GM10266 (cell line): ENCODE measurements around the gene LGSN.
A peak's percentile ranks its signal among the peaks of the same experiment; 100 is the strongest.
"Not testable (repeated sequence)": the region's sequence is repeated elsewhere in the genome, so short reads cannot be mapped to it uniquely, and the experiment has no call there.

Experiments
- DNase-seq: peaks from one replicate; pipeline ENCODE4 v3.0.0; 2012; ENCODE audit errors: extremely low spot score
- TF ChIP-seq, protein P1 (sequence below): IDR thresholded peaks from 2 replicates; pipeline ENCODE4 v1.5.1; 2012; ENCODE audit warnings: mild to moderate bottlenecking, low read depth; ENCODE audit not compliant: control insufficient read depth, insufficient read depth; ENCODE audit errors: missing control alignments

Gene LGSN, protein sequence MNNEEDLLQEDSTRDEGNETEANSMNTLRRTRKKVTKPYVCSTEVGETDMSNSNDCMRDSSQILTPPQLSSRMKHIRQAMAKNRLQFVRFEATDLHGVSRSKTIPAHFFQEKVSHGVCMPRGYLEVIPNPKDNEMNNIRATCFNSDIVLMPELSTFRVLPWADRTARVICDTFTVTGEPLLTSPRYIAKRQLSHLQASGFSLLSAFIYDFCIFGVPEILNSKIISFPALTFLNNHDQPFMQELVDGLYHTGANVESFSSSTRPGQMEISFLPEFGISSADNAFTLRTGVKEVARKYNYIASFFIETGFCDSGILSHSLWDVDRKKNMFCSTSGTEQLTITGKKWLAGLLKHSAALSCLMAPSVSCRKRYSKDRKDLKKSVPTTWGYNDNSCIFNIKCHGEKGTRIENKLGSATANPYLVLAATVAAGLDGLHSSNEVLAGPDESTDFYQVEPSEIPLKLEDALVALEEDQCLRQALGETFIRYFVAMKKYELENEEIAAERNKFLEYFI

DNA sequence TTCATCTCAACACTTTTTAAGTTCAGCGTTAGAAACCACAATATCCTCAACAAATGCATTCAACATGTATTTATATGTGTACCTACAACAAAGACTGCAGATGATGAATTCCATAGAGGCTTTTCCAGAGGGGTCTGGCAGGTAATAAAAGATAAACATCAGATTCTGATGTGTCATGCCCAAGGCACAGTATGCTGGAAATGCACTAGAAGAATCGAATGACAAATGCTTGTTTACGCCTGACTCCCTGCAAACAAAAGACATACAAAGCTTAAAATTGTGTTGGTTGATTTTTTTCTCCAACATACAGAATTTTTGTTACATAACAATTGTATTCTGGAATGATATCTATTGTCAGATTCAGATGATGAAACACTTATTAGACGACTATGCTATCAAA is at the start of gene LGSN:
LGSN (minus strand) TSS at position 45 of the 400 bp plus-strand sequence; CDS start at position 5, 40 bp downstream.
- no peak for DNase-seq
- TF ChIP-seq, protein P1, sequence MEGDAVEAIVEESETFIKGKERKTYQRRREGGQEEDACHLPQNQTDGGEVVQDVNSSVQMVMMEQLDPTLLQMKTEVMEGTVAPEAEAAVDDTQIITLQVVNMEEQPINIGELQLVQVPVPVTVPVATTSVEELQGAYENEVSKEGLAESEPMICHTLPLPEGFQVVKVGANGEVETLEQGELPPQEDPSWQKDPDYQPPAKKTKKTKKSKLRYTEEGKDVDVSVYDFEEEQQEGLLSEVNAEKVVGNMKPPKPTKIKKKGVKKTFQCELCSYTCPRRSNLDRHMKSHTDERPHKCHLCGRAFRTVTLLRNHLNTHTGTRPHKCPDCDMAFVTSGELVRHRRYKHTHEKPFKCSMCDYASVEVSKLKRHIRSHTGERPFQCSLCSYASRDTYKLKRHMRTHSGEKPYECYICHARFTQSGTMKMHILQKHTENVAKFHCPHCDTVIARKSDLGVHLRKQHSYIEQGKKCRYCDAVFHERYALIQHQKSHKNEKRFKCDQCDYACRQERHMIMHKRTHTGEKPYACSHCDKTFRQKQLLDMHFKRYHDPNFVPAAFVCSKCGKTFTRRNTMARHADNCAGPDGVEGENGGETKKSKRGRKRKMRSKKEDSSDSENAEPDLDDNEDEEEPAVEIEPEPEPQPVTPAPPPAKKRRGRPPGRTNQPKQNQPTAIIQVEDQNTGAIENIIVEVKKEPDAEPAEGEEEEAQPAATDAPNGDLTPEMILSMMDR: no peak

DNA sequence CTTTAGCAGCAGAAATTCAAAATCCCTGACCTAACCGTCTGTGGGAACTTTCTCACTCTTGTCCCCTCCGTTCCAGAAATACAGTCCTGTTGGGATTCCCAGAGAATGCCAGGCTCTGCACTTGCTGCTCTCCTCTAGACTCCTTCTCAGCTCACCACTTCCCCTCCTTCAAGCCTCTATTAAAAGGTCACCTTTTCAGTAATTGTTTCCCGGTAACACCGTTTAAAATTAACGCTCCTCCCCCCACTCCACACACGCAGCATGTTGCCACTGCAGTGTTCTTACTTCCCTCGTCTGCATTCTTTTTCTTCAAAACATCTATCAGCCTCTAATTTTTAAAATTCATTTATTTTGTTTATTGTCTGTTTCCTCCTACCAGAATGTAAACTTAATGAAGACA is 48.6 kb upstream of the LGSN start:
- TF ChIP-seq, protein P1: no peak
- no peak for DNase-seq

DNA sequence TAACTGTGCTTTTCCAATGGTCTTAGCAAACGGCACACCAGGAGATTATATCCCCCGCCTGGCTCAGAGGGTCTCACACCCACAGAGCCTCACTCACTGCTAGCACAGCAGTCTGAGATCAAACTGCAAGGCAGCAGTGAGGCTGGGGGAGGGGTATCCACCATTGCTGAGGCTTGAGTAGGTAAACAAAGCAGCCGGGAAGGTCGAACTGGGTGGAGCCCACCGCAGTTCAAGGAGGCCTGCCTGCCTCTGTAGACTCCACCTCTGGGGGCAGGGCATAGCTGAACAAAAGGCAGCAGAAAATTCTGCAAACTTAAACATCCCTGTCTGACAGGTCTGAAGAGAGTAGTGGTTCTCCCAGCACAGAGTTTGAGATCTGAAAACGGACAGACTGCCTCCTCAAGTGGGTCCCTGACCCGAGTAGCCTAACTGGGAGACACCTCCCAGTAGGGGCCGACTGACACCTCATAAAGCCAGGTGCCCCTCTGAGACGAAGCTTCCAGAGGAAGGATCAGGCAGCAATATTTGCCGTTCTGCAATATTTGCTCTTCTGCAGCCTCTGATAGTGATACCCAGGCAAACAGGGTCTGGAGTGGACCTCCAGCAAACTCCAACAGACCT is 42.8 kb upstream of the LGSN start:
- DNase-seq: not testable (repeated sequence)

DNA sequence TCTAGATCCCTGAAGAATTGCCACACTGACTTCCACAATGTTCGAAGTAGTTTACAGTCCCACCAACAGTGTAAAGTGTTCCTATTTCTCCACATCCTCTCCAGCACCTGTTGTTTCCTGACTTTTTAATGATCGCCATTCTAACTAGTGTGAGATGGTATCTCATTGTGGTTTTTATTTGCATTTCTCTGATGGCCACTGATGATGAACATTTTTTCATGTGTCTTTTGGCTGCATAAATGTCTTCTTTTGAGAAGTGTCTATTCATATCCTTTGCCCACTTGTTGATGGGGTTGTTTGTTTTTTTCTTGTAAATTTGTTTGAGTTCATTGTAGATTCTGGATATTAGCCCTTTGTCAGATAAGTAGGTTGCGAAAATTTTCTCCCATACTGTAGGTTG is 37.6 kb upstream of the LGSN start:
- not testable (repeated sequence) for DNase-seq

DNA sequence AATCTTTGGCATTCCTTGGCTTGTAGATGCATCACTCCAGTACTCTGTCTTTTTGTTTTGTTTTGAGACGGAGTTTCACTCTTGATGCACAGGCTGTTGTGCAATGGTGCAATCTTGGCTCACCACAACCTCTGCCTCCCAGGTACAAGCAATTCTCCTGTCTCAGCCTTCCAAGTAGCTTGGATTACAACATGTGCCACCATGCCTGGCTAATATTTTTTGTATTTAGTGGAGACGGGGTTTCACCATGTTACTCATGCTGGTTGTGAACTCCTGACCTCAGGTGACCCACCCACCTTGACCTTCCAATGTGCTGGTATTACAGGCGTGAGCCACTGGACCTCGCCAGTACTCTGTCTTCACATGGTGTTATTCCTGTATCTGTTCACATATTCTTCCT is 35.8 kb upstream of the LGSN start:
- no peak for DNase-seq

DNA sequence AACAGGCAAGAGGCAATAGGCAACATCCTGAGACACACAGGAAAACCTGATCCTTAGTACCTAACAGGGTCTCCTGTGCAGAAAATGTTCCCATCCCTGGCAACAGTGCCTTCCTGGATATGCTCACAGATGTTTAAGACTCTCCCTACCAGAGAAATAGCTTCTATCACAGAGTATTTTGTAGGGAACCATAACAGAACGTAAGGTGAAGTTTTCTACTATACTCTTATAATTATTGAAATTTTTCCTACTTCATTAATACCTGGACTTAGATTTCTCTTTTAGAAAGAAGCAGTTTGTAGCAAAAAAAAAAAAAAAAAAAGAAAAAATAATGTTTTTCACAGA is 33.5 kb upstream of the LGSN start:
- TF ChIP-seq, protein P1: no peak
- no peak for DNase-seq

More for the DNA sequence above, 35.8 kb upstream of the LGSN start:
- TF ChIP-seq, protein P1: no peak

DNA sequence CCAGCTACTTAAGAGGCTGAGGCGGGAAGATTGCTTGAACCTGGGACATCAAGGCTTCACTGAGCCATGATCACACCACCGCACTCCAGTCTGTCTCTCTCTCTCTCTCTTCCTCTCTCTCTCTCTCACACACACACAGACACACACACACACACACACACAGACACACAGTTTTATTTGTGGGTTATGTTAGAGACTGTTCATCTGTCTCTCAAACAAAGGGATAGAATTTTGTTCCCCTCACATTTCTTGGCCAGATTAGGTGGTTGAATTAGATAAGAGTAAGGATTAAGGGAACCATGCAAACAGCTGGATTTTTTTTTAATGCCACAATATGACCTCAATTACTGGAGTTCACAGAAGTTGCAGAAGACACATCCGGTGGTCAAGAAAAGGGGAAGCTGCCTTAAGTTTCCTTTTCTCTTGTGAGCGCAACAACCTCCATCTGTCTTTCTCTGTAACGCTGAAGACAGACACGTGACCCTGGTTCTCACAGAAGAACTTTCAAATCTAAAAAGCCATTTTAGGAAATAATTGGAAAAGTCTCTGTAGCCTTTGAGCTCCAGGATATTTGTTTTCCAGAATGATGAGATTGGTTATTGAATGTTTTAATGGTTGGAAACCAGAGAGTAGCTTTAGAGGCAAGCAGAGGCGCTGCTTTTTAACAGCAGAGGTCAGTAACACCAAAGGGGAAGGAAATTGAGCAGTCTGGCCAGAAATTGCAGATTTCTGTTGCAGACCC is 32.9 kb upstream of the LGSN start:
- DNase-seq: peak; percentile 54
- TF ChIP-seq, protein P1: peak; percentile 87

DNA sequence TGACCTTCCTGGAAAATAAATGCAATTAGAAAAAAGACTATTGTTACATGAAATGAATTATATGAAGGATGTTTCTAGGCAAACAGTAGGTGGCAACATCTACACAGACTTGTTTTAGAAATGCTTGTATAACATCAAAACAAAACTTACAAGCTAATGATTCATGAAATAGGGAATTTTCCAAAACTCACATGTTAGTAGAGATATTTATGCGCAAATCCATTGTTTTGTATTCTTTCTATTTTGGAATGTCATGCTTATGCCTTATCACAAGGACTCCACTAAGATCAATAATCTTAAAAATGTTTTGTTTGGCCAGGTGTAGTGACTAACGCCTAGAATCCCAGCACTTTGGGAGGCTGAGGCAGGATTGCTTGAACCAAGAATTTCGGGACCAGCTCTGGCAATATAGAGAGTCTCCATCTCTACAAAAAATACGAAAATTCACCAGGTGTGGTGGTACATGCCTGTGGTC is 32.3 kb upstream of the LGSN start:
- peak; percentile 22 for DNase-seq
- TF ChIP-seq, protein P1: peak; percentile 64
